GM21737 (cell line): ENCODE results near the gene KRT17.
"Not testable (repeated sequence)": the region's sequence is repeated elsewhere in the genome, so short reads cannot be mapped to it uniquely, and the experiment has no call there.

Source experiments
- ATAC-seq: cut with Tn5 transposase; IDR thresholded peaks from one replicate; pipeline ENCODE4 v1.9.1; 2021; ENCODE audit warnings: mild to moderate bottlenecking, moderate library complexity; ENCODE audit not compliant: unreplicated experiment

Gene KRT17

DNA sequence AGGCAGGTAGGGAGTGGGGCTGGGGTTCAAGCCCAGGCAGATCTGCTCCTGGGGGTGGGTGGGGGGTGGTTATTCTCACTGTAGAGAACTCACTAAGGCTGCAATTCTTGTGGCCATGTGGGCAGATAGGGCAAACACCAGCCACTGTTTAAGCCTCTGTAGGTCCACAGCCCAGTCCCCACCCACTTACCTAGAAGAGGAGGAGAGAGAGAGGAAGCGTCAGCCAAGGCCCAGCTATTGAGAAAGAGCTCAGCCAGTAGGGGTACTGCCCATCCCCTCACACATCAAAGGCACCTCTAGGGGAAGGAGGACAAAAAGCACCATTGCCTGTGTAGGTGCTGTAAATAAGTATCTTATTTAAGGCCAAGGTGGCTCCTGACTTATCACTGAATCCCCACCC is 24.7 kb downstream of the KRT17 start:
- ATAC-seq = no peak

- no peak for ATAC-seq
Observed at GRCh38 chr17:41595585-41595984, 28.8 kb downstream of the KRT17 start.

DNA sequence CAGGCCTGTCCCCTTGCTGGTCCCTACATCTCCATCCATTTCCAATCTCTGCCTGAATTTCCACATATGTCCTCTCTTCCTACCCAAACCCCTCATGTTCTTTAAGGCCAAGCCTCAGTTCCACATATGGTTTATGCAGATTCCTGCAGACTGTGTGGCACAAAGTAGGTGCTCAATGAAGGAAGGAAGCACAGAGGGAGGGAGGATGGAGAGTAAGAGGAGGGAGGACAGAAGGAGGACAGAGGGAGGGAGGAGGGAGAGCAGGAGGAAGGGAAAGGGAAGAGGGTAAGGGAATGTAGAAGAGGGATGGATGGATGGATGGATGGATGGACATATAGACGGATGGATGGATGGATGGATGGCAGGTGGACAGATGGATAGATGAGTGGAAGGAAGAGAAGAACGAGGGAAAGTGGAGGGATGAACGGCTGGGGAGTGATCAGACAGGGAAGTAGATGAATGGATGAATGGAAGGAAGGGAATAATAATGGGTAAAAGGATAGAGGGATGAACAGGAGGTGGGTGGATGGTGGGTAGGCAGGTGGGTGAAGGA is 29.9 kb downstream of the KRT17 start:
- ATAC-seq = no peak

GRCh38 chr17:41593306-41593981 is 30.9 kb downstream of the KRT17 start:
- no peak for ATAC-seq

DNA sequence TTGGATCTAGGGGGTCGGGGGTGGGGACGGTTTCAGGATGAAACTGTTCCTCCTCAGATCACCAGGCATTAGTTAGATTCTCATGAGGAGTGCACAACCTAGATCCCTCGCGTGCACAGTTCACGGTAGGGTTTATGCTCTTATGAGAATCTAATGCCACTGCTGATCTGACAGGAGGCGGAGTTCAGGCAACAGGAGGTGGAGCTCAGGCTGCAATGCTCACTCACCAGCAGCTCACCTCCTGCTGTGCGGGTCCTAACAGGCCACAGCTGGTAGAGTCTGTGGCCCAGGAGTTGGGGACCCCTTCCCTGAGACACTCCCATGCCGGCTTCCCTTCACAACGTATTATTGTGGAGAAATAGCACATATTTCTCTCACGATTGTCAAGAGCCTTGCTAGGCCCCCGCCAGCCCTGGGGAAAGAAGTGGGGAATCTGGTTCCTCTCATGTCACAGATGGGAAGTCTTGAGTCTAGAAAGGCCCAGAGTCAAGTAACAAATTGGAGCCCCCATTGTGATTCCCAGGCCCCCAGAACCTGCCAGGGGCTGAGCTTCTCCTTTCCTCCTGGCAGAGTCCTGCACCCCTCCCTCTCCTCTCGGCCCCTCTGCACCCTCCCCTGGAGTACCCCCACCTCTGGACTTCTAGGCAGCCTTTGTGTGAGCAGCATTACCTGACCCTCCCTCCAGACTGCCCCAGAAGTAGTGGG is 31.6 kb downstream of the KRT17 start:
- ATAC-seq = no peak

DNA sequence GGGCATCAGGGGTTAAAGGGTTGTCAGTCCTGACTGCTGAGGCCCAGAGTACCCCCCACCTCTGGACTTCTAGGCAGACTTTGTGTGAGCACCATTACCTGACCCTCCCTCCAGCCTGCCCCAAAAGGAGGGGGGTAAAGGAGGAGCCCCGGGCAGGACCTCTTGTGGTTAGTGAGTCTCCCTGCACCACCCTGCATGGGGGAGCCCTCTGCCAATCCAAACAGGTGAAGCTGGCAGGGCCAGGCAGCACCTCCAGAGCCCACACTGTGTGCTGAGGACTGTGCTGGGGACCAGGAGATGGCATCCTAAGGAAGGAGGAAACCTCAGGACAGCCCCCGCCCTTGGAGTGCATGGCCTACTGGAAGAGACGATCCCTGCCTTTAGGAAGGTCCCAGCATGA is 35.1 kb downstream of the KRT17 start:
- no peak for ATAC-seq

DNA sequence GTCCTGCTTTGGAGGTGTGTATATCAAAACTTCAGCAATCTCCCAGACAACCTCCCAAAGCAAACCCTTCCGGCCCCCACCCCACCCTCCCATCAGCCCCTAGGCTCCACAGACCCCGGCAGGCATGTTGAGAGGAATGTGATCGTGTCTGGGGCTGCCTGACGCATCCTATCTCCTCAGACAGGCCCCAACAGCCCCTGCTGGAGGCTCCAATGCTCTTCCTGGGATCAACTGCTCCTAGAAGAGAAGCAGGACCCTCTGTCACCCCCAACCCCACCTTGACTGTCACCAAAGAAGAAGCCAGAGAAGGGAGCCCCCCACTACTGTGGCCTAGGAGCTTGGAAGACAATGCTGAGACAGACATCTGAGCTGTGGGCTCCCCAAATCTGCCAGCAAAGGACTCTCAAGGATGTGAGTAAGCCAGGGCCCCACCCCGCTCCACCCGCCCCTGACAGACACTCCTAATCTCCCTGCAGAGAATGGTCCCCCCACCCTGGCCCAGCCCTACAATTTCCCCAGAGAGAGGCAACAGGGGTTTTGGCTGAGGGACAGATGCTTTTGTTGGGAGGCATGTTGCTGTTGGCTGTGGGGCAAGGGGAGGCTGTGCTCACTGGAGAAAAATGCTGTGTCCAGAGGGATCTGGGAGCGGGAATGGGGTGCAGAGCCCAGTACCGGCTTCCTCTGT is 36.1 kb downstream of the KRT17 start:
- ATAC-seq = no peak

GRCh38 chr17:41586863-41587495 is 37.4 kb downstream of the KRT17 start, which contains the start of gene KRT14:
Gene KRT14, minus strand, starts transcription at chr17:41586895. Its CDS starts 61 bp downstream, at chr17:41586834.
- no peak for ATAC-seq

DNA sequence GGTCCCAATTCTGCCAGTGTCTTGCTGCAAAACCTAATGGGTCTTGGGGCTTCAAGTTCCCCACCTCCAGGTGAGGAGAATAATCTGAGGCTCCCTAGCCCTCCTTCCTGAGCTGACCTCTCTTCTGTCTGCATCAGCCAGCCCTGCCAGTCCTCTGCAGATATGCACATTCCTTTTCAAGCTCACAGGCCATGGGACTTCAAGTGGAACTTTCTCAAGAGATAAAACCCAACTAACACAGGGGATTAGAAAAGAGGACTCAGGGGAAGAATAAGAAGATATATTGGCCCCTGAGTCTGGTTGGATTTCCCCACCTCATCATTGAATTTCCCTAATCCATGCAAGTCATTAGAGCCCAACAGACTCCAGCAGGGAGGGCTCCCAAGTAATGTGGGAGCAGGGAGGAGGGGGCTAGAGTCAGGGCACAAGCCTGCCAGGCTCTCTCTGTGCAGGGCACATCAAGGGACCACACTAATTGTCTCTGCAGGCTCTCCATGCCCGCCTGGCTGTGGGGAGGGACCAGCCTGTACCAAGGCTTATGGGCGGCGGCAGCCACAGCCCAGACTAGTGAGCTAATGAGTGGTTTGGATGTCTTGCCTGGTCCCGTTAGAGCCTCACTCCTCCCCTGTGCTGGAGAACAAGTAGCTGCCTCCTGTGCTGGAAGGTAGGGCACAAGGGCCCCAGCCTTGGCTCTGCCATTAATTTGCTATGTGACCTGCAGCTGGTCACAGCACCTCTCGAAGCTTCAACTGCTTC is 38.9 kb downstream of the KRT17 start:
- no peak for ATAC-seq

- ATAC-seq = not testable (repeated sequence)
Observed at GRCh38 chr17:41584331-41584927, 39.9 kb downstream of the KRT17 start.

- no peak for ATAC-seq
Observed at GRCh38 chr17:41583137-41584127, 40.9 kb downstream of the KRT17 start.

DNA sequence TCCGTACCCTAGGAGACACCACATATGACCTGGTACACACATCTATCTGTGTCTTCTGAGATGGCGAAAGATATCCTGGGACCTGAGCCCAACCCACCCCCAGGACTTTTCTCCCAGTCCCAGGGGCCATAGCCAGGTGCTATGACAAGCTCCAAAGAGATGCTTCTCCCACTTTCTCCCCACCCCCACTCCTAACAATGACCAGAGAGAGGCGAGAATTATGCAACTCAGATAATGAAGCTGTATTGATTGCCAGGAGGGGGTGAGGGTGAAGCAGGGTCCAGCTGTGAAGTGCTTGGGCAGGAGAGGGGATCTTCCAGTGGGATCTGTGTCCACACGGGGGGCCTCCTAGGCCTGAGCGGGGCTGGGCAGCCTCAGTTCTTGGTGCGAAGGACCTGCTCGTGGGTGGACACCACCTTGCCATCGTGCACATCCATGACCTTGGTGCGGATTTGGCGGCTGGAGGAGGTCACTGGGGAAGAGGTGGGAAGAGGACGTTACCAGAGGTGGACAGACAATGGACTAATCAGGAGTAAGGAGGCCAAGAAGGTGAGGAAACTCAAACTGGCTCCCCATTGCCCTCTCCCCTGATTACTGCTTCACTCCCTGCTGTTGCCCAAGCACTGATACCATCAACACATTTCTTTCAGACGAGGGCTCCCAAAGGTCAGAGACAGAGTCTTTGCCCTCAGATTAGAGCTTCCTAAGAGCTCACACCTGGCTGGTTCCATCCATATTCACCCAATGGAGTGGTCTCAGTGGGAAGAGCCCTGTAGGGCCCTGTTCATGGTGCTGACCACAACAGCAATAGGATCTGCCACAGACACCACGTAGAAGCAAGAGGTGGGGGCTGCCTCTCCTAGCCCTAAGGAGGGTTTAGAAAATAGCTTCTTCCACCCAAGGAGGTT is 42.1 kb downstream of the KRT17 start:
- ATAC-seq = not testable (repeated sequence)

DNA sequence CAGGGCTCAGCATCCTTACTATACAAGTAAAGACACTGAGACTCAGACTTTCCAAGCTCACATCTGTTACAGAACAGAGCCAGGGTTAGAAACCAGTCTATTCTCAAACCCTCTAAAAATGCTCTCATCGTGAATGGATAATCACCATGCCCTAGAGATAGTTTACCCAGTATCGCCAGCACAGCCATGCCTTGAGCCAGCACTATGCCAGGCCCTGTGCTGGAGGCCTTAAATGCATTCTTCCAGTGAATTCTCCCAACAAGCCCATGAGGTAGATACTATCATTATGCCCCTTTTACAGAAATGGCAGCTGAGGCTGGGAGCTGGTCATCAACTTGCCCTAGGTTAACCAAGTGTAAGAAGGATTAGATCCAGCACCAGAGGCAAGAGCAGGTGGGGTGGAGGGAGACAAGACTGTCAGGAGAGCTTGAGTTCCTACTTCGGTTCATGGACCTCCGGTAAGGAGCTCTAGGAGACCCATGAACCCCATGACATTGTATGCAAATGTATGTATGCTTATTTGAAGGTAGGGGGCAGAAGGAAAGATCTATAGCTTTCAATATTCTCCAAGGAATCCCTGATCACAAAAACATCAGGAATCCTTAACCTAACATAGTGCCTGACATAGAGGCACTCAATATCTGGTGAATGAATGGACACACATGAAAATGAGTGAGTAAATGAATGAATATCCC is 42.9 kb downstream of the KRT17 start:
- ATAC-seq = no peak

DNA sequence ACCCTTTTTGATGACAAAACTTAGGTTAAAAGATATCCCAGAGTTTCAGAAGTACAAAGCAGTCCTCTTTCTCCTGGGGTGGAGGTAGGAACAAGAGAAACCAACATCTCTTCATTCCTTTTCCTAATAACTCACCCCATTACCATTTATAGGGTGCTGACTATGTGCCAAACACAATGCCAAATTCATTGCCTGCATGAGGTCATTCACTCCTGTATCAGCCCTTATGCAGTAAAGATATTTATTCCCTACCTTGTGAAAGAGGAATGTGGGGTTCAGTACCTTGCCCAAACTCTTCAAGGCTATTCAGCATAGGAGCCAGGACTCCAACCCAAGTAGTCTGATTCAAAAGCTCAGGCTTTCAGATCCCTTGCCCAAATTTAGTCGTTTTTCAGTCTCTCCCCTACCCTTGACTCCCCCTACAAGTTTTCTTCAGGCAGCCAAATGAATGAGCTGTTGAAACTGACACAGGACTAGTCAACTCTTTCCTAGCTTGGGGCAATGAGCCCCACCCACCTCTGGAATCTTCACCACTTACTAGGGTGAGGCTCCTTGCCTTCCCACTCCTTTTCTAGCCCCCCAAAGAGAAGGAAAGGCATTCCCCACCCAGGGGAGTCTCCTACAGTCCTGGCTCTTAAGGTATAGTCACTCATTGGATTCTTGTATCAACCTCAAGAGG is 43.5 kb downstream of the KRT17 start:
- no peak for ATAC-seq

DNA sequence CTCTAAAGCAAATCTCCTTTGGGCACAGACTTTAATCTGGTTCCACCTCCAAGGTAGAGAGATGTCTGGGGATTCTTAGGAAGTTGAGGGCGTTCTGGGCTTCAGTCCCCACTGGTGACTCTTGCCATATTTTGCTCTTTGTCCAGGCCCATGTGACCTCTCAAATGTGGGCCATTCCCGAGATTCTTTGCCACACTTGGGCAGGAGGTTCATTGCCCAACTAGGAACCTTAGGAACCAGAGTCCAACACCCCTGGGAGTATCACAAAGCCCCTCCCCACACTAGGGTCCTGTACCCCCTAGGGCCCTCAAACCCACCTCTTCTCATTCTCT is 44.2 kb downstream of the KRT17 start:
- ATAC-seq = no peak

DNA sequence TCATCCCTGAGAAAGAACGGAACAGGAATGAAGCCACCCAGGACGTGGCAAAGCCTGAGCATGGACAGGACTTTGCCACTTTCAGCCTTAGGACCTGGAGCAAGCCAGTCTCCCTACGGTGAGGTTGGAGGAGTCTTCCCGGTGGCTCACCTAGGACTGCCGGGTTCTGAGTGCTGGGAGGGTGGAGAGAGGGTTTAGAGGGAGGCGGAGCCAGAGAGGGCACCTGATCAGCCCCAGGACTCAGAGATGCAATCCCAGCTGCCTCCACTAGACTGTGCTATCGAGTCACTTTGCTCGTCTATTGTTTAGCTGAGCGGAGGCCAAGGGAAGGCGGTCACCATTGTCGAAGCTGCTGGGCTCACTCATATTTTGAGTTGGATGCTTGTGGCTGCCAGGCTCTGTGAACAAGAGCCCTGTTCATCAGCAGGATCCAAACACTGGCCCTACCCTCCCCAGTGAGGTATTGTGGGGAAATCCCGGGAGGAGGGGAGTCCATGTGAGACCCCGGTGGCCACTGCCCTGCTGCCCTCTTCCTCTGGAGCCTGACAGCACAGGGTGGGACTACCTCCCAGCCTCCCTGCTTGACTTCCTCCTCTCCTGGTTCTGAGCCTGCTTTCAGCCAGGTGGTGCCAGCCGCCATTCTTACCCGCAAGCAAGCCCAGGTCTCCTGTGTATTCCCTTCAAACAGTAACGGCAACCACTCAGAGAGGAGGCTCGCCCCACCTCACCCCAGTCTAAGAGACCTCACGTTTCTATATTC is 44.7 kb downstream of the KRT17 start:
- no peak for ATAC-seq
